Fibroblast of mammary gland (primary cell): ENCODE data around the gene DUS1L.

ENCODE experiments used
- DNase-seq: peaks from one replicate; pipeline ENCODE4 v3.0.0-alpha.2; 2010; ENCODE audit warnings: low read depth
- H3K4me3 ChIP-seq: 2 replicates; pipeline ENCODE4 v1.5.1; 2011; ENCODE audit warnings: low read depth, mild to moderate bottlenecking, low read length, moderate library complexity; ENCODE audit not compliant: control insufficient read depth
- CTCF ChIP-seq: conservative IDR thresholded peaks from 2 replicates; pipeline ENCODE4 v1.5.1; 2011; ENCODE audit warnings: low read depth, low read length, inconsistent platforms; ENCODE audit not compliant: control insufficient read depth, insufficient read depth

Gene DUS1L

DNA sequence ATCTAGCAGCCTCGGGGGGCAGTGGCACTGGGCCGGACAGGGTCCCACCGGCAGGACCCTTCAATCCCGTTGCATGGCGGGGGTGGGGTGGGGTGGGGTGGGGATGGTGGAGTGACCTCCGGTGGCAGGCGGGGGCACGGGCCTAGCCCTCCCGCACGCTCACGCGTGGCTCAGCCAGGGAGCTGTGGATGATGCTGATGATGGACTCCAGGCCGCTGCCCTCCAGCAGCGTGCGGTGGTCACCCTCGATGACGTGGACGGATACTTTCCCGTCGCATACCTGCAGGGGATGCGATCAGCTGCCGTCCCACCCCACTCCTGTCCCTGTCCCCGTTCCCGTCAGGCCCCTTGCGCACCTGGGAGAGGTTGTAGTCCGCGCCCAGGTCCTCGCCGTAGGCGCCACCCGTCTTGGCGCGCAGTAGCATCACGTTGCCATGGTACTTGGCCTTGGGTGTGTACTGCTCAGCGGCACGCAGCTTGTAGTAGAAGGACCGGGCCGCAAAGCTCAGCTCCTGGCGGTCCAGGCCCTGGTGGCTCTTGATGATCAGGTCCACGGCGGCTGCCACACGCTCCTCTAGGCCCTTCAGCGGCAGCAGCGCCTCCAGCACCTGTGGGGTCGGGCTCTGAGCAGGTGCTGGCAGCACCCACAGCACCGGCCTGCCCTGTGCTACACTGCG lies 13.5 kb upstream of the DUS1L start:
- H3K4me3 ChIP-seq: no peak overlapping the region
- no peak for DNase-seq
- TF ChIP-seq CTCF: no peak

GRCh38 chr17:82078433-82078832 lies 12.8 kb upstream of the DUS1L start:
- no peak overlapping the region for H3K4me3 ChIP-seq
- no peak for TF ChIP-seq CTCF
- no peak for DNase-seq

DNA sequence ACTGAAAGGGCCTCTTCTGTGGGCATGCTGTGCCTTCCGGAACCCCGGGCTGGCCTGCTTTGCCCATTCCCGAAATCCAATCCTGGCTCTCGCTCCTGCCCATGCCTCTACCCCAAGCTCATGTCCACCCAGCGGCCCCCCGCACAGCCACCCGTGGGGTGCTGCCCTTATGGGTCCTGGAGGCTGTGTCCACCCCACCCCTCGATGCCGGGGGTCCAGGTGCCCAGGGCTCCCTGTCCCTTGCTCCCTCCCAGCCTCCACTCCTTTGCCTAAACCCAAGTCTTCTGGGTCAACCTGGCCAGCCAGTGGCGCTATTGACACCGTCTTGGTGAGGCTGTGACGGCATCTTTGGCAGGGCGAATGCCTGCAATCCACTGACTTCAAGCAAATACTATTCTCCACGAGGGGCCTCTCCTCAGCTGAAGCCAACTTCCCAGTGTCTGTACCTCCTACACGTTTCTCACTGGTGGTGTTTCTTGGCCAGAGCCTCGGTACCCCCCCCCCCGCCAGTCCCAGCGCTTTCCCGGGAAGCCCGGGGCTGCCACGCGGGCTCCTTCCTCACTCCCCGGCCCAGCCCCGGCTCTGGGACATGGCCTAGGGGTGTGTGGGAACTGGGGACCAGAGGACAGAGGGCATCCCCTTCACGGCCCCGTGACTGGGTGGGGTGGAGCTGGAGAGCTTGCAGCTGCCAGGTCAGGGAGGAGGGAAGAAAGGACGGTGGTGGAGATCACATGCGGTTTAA lies 12.2 kb upstream of the DUS1L start:
- H3K4me3 ChIP-seq: no peak overlapping the region
- TF ChIP-seq CTCF: no peak
- peak; percentile 40 for DNase-seq

- H3K4me3 ChIP-seq: no peak overlapping the region
- TF ChIP-seq CTCF: no peak
- no peak for DNase-seq
Observed at GRCh38 chr17:82076785-82077591, 11.4 kb upstream of the DUS1L start.

GRCh38 chr17:82076018-82076784 lies 10.6 kb upstream of the DUS1L start:
- H3K4me3 ChIP-seq: no peak overlapping the region
- no peak for TF ChIP-seq CTCF
- peak; percentile 35 for DNase-seq

DNA sequence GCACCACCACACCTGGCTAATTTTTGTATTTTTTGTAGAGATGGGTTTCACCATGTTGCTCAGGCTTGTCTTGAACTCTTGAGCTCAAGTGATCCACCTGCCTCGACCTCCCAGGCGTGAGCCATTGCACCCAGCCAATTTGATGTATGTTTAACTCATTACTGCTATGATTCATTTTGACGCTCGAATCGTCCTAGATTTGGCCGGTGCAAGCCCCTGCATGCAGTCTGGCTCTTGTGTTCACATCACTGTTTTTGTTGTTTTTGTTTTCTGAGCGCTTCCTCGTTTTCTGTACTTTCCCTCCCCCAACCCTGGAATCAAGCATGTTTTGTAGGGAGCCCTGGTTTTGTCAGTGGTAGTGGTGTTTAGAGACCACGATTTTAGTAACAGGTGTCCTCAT lies 7.8 kb upstream of the DUS1L start:
- no peak for TF ChIP-seq CTCF
- DNase-seq: no peak

More for the DNA sequence above, 7.8 kb upstream of the DUS1L start:
- no peak overlapping the region for H3K4me3 ChIP-seq
